Osteocyte (in vitro differentiated cells): ENCODE results near the gene SUDS3. TPM values are rescaled to one million over a fixed set of nuclear protein-coding genes. Genes with fewer than 3 reads are reported as not detected.

Source experiments
- DNase-seq: peaks from one replicate; pipeline ENCODE4 v3.0.0; 2021; ENCODE audit warnings: mixed read lengths; ENCODE audit not compliant: unreplicated experiment; ENCODE audit errors: extremely low spot score
- H3K27ac Mint-ChIP-seq: one replicate; pipeline ENCODE4 v1.8.0; 2021; ENCODE audit warnings: mild to moderate bottlenecking, mixed read lengths; ENCODE audit not compliant: unreplicated experiment
- H3K27me3 Mint-ChIP-seq: one replicate; pipeline ENCODE4 v1.8.0; 2021; ENCODE audit warnings: mixed read lengths; ENCODE audit not compliant: unreplicated experiment
- H3K36me3 Mint-ChIP-seq: one replicate; pipeline ENCODE4 v1.8.0; 2021; ENCODE audit warnings: mixed read lengths; ENCODE audit not compliant: unreplicated experiment
- H3K4me1 Mint-ChIP-seq: one replicate; pipeline ENCODE4 v1.8.0; 2021; ENCODE audit warnings: mixed read lengths; ENCODE audit not compliant: unreplicated experiment
- H3K4me3 Mint-ChIP-seq: one replicate; pipeline ENCODE4 v1.8.0; 2021; ENCODE audit warnings: mild to moderate bottlenecking, moderate library complexity, mixed read lengths; ENCODE audit not compliant: unreplicated experiment
- H3K9me3 Mint-ChIP-seq: one replicate; pipeline ENCODE4 v1.8.0; 2021; ENCODE audit warnings: mixed read lengths; ENCODE audit not compliant: unreplicated experiment
- CTCF ChIP-seq: fragments of 200-600 bp; sonication (generic); IDR thresholded peaks from 2 replicates; pipeline ENCODE4 v1.5.0; 2021; ENCODE audit warnings: antibody characterized with exemption, mild to moderate bottlenecking, moderate library complexity
- total RNA-seq: library from RNA; stranded (reverse); gene quantifications from 2 replicates; pipeline ENCODE4 v1.2.1, GENCODE V29; 2021

SUDS3 gene
- total RNA-seq, 1 donor from 2014 or later = 33.5 TPM

DNA sequence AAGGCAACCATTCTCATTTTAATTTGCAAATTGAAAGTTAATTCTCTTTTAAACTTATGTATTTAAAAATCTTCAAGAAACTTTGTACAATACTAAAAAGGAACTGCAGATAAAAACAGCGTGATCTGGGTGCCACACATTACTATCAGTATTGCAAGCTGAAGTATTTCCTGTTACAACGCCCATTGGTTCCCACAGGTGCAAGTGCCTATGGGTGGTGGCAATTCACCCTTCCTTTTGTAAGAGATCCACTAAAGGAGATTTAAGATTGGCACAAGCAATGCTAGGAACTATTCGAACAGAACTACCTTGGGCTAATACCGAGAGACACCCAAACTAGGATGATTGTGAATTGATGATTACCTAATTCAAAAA is 16.8 kb upstream of the SUDS3 start:
- no peak for DNase-seq
- Mint-ChIP-seq H3K27me3 (no peaks in the 10 kb centered on the region), H3K4me1 (peaks cover 73% of the 10 kb centered on the region), H3K4me3 (peak overlapping the region; percentile 10), H3K36me3 (no peaks in the 10 kb centered on the region), H3K27ac (peak overlapping the region; percentile 89), H3K9me3 (no peaks in the 10 kb centered on the region)
- no peak for TF ChIP-seq CTCF

GRCh38 chr12:118361092-118361404 is 15.3 kb upstream of the SUDS3 start:
- DNase-seq = no peak
- no peaks in the 10 kb centered on the region for H3K27me3 Mint-ChIP-seq
- peak overlapping the region; percentile 32 for H3K4me3 Mint-ChIP-seq
- H3K36me3 Mint-ChIP-seq = no peaks in the 10 kb centered on the region
- H3K4me1 Mint-ChIP-seq = peaks cover 64% of the 10 kb centered on the region
- H3K27ac Mint-ChIP-seq = peak overlapping the region; percentile 89
- no peak for TF ChIP-seq CTCF
- no peaks in the 10 kb centered on the region for H3K9me3 Mint-ChIP-seq

- DNase-seq = no peak
- no peak for TF ChIP-seq CTCF
- Mint-ChIP-seq H3K9me3 (no peaks in the 10 kb centered on the region), H3K36me3 (no peaks in the 10 kb centered on the region), H3K27me3 (no peaks in the 10 kb centered on the region), H3K4me3 (no peak overlapping the region), H3K27ac (no peak overlapping the region), H3K4me1 (peaks cover 56% of the 10 kb centered on the region)
Measured at GRCh38 chr12:118361889-118362288, 14.5 kb upstream of the SUDS3 start.

DNA sequence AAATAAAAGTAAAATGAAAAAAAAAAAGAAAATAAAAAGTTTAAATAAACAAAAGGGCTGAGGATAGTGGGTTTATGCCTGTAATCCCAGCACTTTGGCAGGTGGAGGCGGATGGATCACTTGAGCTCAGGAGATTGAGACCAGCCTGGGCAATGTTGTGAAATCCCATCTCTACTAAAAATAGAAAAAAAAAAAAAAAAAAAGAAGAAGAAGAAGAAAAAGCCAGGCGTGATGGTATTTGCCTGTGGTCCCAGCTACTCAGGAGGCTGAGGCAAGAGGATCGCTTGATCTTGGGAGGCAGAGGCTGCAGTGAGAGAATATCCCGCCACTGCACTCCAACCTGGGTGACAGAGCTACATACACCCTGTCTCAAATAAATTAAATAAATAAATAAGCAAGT is 7.5 kb upstream of the SUDS3 start:
- no peak overlapping the region for H3K4me3 Mint-ChIP-seq

GRCh38 chr12:118370601-118371000 is 5.8 kb upstream of the SUDS3 start:
- Mint-ChIP-seq H3K36me3 (no peaks in the 10 kb centered on the region), H3K4me1 (peaks cover 29% of the 10 kb centered on the region), H3K27ac (peak overlapping the region; percentile 13), H3K27me3 (no peaks in the 10 kb centered on the region), H3K9me3 (no peaks in the 10 kb centered on the region), H3K4me3 (peak overlapping the region; percentile 93)
- no peak for DNase-seq
- TF ChIP-seq CTCF = no peak

More for the DNA sequence above, 7.5 kb upstream of the SUDS3 start:
- Mint-ChIP-seq H3K4me1 (peaks cover 27% of the 10 kb centered on the region), H3K9me3 (no peaks in the 10 kb centered on the region), H3K27ac (no peak overlapping the region), H3K27me3 (no peaks in the 10 kb centered on the region), H3K36me3 (no peaks in the 10 kb centered on the region)
- TF ChIP-seq CTCF = no peak
- no peak for DNase-seq
